ENCODE measurements around the gene MMP14. TPM values are rescaled to one million over a fixed set of nuclear protein-coding genes. Genes with fewer than 3 reads are reported as not detected.

The MMP14 gene
- total and polyA plus RNA-seq, 2 of the 13 experiments (the other 11 are each of a cell fraction or from before 2014, with no cell fraction given) = 5.2 to 9.8 TPM

- TF ChIP-seq, protein P1, sequence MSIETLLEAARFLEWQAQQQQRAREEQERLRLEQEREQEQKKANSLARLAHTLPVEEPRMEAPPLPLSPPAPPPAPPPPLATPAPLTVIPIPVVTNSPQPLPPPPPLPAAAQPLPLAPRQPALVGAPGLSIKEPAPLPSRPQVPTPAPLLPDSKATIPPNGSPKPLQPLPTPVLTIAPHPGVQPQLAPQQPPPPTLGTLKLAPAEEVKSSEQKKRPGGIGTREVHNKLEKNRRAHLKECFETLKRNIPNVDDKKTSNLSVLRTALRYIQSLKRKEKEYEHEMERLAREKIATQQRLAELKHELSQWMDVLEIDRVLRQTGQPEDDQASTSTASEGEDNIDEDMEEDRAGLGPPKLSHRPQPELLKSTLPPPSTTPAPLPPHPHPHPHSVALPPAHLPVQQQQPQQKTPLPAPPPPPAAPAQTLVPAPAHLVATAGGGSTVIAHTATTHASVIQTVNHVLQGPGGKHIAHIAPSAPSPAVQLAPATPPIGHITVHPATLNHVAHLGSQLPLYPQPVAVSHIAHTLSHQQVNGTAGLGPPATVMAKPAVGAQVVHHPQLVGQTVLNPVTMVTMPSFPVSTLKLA (IDR thresholded peaks at IDR 0.05) = no peak
- TF ChIP-seq, protein P2, sequence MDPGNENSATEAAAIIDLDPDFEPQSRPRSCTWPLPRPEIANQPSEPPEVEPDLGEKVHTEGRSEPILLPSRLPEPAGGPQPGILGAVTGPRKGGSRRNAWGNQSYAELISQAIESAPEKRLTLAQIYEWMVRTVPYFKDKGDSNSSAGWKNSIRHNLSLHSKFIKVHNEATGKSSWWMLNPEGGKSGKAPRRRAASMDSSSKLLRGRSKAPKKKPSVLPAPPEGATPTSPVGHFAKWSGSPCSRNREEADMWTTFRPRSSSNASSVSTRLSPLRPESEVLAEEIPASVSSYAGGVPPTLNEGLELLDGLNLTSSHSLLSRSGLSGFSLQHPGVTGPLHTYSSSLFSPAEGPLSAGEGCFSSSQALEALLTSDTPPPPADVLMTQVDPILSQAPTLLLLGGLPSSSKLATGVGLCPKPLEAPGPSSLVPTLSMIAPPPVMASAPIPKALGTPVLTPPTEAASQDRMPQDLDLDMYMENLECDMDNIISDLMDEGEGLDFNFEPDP (CRISPR knock-in tag; conservative IDR thresholded peaks at IDR 0.05) = no peak
- no peak for TF ChIP-seq ZNF136 (CRISPR knock-in tag; IDR thresholded peaks at IDR 0.05; ENCODE audit: low read depth)
- no peak for TF ChIP-seq GRHL1 (CRISPR knock-in tag; conservative IDR thresholded peaks at IDR 0.05)
- TF ChIP-seq NFRKB (IDR thresholded peaks at IDR 0.05) = no peak
- TF ChIP-seq KLF15 (CRISPR knock-in tag; IDR thresholded peaks at IDR 0.05; ENCODE audit: borderline replicate concordance) = no peak
- TF ChIP-seq ZBTB20 (CRISPR knock-in tag; IDR thresholded peaks at IDR 0.05; ENCODE audit: borderline replicate concordance, low read depth) = peak; percentile 5; the same call in 1 of the 2 replicates
- no peak for TF ChIP-seq ATM (IDR thresholded peaks at IDR 0.05; ENCODE audit: borderline replicate concordance)
- 0 out of 2 replicates have a peak, but pooled peaks have one; percentile 81 for TF ChIP-seq SSRP1 (CRISPR knock-in tag; IDR thresholded peaks at IDR 0.05)
- TF ChIP-seq NFIB (CRISPR knock-in tag; IDR thresholded peaks at IDR 0.05; ENCODE audit: borderline replicate concordance) = no peak
- peak; percentile 44 for TF ChIP-seq ASH2L (IDR thresholded peaks at IDR 0.05; ENCODE audit: insufficient read length, low read depth, low read length)
- no peak for TF ChIP-seq ZNF678 (CRISPR knock-in tag; IDR thresholded peaks at IDR 0.05)
- TF ChIP-seq ZNF724P (CRISPR knock-in tag; IDR thresholded peaks at IDR 0.05; ENCODE audit: borderline replicate concordance) = 0 out of 2 replicates have a peak, but pooled peaks have one; percentile 42
- TF ChIP-seq RARG (CRISPR knock-in tag; IDR thresholded peaks at IDR 0.05; ENCODE audit: low read depth) = no peak
- no peak for TF ChIP-seq ONECUT2 (CRISPR knock-in tag; IDR thresholded peaks at IDR 0.05)
- TF ChIP-seq, protein P3, sequence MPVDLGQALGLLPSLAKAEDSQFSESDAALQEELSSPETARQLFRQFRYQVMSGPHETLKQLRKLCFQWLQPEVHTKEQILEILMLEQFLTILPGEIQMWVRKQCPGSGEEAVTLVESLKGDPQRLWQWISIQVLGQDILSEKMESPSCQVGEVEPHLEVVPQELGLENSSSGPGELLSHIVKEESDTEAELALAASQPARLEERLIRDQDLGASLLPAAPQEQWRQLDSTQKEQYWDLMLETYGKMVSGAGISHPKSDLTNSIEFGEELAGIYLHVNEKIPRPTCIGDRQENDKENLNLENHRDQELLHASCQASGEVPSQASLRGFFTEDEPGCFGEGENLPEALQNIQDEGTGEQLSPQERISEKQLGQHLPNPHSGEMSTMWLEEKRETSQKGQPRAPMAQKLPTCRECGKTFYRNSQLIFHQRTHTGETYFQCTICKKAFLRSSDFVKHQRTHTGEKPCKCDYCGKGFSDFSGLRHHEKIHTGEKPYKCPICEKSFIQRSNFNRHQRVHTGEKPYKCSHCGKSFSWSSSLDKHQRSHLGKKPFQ (CRISPR knock-in tag; IDR thresholded peaks at IDR 0.05; ENCODE audit: insufficient replicate concordance) = no peak
- TF ChIP-seq FOXP1 (IDR thresholded peaks at IDR 0.05) = no peak
- TF ChIP-seq FOXP1 (CRISPR knock-in tag; IDR thresholded peaks at IDR 0.05) = peak; percentile 21; the same call in 1 of the 2 replicates
- TF ChIP-seq TEAD3 (CRISPR knock-in tag; optimal IDR thresholded peaks at IDR 0.05; ENCODE audit: borderline replicate concordance) = no peak
- TF ChIP-seq ZNF792 (CRISPR knock-in tag; IDR thresholded peaks at IDR 0.05) = no peak
- 0 out of 2 replicates have a peak, but pooled peaks have one; percentile 37 for TF ChIP-seq TBX2 (CRISPR knock-in tag; IDR thresholded peaks at IDR 0.05; ENCODE audit: borderline replicate concordance)
- TF ChIP-seq ISX (CRISPR knock-in tag; conservative IDR thresholded peaks at IDR 0.05) = no peak
- no peak for TF ChIP-seq HNRNPUL1 (IDR thresholded peaks at IDR 0.05; ENCODE audit: low read depth, low read length)
- peak; percentile 64; the same call in 1 of the 2 replicates for TF ChIP-seq JUNB (CRISPR knock-in tag; IDR thresholded peaks at IDR 0.05; ENCODE audit: borderline replicate concordance)
- TF ChIP-seq ZNF556 (CRISPR knock-in tag; IDR thresholded peaks at IDR 0.05; ENCODE audit: borderline replicate concordance) = no peak
Observed at GRCh38 chr14:22796087-22796707, 40.2 kb upstream of the MMP14 start (continued).
